Spinal cord (tissue), 10 donors: Measurements from ENCODE around the gene TRAM2. TPM values are rescaled to one million over a fixed set of nuclear protein-coding genes. Genes with fewer than 3 reads are reported as not detected.

ENCODE experiments used
- DNase-seq, 6 donors: peaks; one replicate each; pipeline versions ENCODE4 v3.0.0 to v3.0.0-alpha.2; 2013 to 2015; ENCODE audit warnings: low spot score in 6 of 6, low read depth in 4 of 6
- H3K27ac ChIP-seq: one replicate; pipeline ENCODE4 v1.5.1; 2013; ENCODE audit warnings: low read depth, low read length, control low read depth
- H3K27me3 ChIP-seq: one replicate; pipeline ENCODE4 v1.6.1; 2013; ENCODE audit warnings: low read length; ENCODE audit not compliant: control insufficient read depth, insufficient read depth
- H3K36me3 ChIP-seq: one replicate; pipeline ENCODE4 v1.6.1; 2013; ENCODE audit warnings: low read length; ENCODE audit not compliant: control insufficient read depth, insufficient read depth
- H3K4me1 ChIP-seq: one replicate; pipeline ENCODE4 v1.6.1; 2013; ENCODE audit warnings: low read length; ENCODE audit not compliant: control insufficient read depth, insufficient read depth
- H3K4me3 ChIP-seq: one replicate; pipeline ENCODE4 v1.5.1; 2013; ENCODE audit warnings: low read depth, low read length, control low read depth
- H3K9me3 ChIP-seq: one replicate; pipeline ENCODE4 v1.6.1; 2013; ENCODE audit warnings: low read length; ENCODE audit not compliant: control insufficient read depth, insufficient read depth
- WGBS: methylation state at CpG from one replicate; pipeline ENCODE4 v1.1.5; 2013; ENCODE audit warnings: missing lambda C conversion rate; ENCODE audit not compliant: insufficient coverage; 5-methylcytosine and 5-hydroxymethylcytosine counted together
- polyA plus RNA-seq, 2 donors: library from polyadenylated mRNA; unstranded; fragments of 120-200 nt; gene quantifications; one replicate each; pipeline ENCODE4 v1.2.1, GENCODE V29; 2013; ENCODE audit not compliant: insufficient read length in 2 of 2
- total RNA-seq, 2 donors: library from RNA; depleted of rRNA in 1 of 2; stranded (reverse); fragments of 120-200 nt in 1 of 2; fragments of >200 nt in 1 of 2; gene quantifications; one replicate each; pipeline versions ENCODE4 v1.2.3 to v1.2.4, GENCODE V29; 2013 to 2014
- donor health status: healthy.

Gene TRAM2
- total and polyA plus RNA-seq, 4 donors = 8.6 to 25.4 (median 10.1) TPM

GRCh38 chr6:52549428-52549827 is 27.4 kb downstream of the TRAM2 start:
- H3K27ac ChIP-seq = no peak overlapping the region
- no peaks in the 10 kb centered on the region for H3K36me3 ChIP-seq
- H3K4me3 ChIP-seq = no peak overlapping the region
- H3K4me1 ChIP-seq = peaks cover 30% of the 10 kb centered on the region
- peak in 1 of 6 donors; percentile 40 for DNase-seq
- peaks cover 2% of the 10 kb centered on the region for H3K27me3 ChIP-seq
- H3K9me3 ChIP-seq = no peaks in the 10 kb centered on the region
- 75% methylated on average over 2 of the region's 4 CpGs for WGBS

- Histone ChIP-seq H3K36me3 (no peaks in the 10 kb centered on the region), H3K27ac (no peak overlapping the region), H3K27me3 (peaks cover 2% of the 10 kb centered on the region), H3K9me3 (no peaks in the 10 kb centered on the region), H3K4me3 (no peak overlapping the region), H3K4me1 (peaks cover 30% of the 10 kb centered on the region)
- 95% methylated on average over 4 of the region's 5 CpGs for WGBS
- DNase-seq = no peak
Observed at GRCh38 chr6:52548999-52549398, 27.9 kb downstream of the TRAM2 start.

DNA sequence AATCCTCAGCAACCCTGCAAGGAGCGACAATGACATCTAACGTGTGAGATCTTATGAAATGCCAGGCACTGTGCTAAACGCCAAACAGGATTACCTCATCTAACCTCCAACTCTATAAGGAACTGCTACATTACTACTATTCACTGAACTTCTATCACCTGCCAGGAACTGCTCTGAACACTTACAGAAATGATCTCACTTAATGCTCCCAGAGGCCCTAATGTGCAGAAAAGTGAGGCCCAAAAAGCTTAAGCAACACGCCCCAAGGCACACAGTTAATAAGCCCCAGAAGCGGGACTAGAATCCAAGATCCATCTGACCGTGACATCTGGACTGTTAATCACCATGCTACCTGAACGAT is 28.5 kb downstream of the TRAM2 start:
- Histone ChIP-seq H3K4me1 (peaks cover 30% of the 10 kb centered on the region), H3K4me3 (no peak overlapping the region), H3K36me3 (no peaks in the 10 kb centered on the region), H3K27ac (no peak overlapping the region), H3K27me3 (peaks cover 1% of the 10 kb centered on the region), H3K9me3 (no peaks in the 10 kb centered on the region)
- WGBS = 92% methylated on average over 7 of the region's 7 CpGs
- peak in 1 of 6 donors; percentile 28 for DNase-seq

- 59% methylated on average over 9 of the region's 9 CpGs for WGBS
- H3K4me1 ChIP-seq = peaks cover 30% of the 10 kb centered on the region
- H3K27me3 ChIP-seq = no peaks in the 10 kb centered on the region
- H3K9me3 ChIP-seq = no peaks in the 10 kb centered on the region
- no peak overlapping the region for H3K27ac ChIP-seq
- peak in 1 of 6 donors; percentile 53 for DNase-seq
- no peak overlapping the region for H3K4me3 ChIP-seq
- no peaks in the 10 kb centered on the region for H3K36me3 ChIP-seq
Observed at GRCh38 chr6:52547647-52548352, 29.1 kb downstream of the TRAM2 start.

DNA sequence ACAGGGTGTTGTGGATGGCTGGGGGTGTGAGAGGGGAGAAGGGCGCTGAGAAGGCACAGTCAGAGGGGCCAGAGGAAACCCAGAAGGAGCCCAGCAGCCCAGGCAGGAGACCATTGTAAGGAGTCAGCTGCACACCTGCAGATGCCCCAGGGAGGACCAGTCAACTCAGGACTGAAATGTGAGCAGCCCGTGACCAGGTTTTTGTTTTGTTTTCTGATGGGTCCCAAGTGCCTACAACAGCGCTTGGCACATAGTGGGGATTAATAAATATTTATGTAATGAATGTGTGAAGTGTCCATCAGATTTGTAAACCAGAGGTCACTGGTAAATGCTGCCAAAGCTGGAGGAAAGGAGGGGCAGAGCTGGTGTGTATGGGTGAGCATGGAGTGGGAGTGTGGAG is 30.2 kb downstream of the TRAM2 start:
- Histone ChIP-seq H3K4me3 (no peak overlapping the region), H3K36me3 (no peaks in the 10 kb centered on the region), H3K9me3 (no peaks in the 10 kb centered on the region), H3K27ac (no peak overlapping the region), H3K27me3 (no peaks in the 10 kb centered on the region), H3K4me1 (peaks cover 21% of the 10 kb centered on the region)
- WGBS = 94% methylated on average over 3 of the region's 3 CpGs
- DNase-seq = no peak

DNA sequence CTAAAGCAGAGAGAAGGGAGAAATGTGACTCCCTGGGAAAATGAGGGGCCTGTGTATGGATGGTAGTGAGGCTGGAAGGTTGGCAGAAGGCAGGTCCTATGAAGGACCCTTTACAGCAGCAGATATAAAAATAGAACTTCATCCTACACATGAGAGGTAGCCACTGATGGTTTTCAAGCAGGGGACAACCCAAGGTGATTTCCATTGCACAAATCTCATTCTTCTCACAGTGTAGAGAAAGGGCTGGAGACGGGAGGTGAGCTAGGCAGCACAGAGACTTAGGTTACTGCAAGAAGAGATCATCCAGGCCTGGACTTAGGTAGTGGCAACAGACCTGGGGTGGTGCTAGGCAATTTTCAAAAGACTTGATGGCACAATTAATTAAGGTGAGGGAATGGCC is 30.7 kb downstream of the TRAM2 start:
- peaks cover 17% of the 10 kb centered on the region for H3K4me1 ChIP-seq

DNA sequence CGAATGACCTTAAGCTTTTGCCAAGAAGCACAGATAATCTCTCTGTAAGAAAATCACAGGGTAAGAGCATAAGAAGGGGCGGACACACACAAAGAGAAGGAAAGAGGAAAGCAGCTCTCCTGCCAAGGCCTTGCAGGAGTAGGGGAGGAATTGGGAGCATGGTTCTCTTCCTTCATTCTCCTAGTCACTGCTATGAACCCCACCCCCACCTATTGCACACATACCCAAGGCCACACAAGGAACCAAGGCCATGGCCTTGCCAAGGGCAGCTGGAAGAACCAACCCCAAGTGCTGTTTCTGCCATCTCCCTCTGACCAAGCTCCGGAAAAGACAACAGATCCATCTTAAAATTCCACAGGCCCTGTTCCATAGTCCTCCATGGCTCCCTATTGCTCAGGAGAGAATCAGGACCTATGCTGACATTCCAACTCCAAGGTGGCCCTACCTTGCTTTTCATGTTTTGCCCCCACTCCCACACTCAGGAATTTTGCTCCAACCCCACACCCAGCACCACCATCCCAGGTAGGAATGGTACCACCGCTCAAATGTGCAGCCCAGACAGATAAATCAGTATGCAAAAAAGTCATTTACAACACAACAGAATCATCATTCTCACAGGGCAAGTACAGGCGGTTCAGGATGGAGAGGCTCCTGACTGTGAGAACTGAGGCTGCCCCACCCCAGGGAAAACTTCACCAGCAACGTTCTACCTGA is 31.3 kb downstream of the TRAM2 start:
- WGBS = 83% methylated on average over 4 of the region's 6 CpGs
- H3K4me3 ChIP-seq = no peak overlapping the region
- H3K9me3 ChIP-seq = no peaks in the 10 kb centered on the region
- no peaks in the 10 kb centered on the region for H3K27me3 ChIP-seq
- no peak for DNase-seq
- peaks cover 17% of the 10 kb centered on the region for H3K4me1 ChIP-seq
- H3K27ac ChIP-seq = no peak overlapping the region
- H3K36me3 ChIP-seq = no peaks in the 10 kb centered on the region

More for the DNA sequence above, 30.7 kb downstream of the TRAM2 start:
- WGBS = 100% methylated on average over 1 of the region's 1 CpG
- Histone ChIP-seq H3K36me3 (no peaks in the 10 kb centered on the region), H3K9me3 (no peaks in the 10 kb centered on the region), H3K4me3 (no peak overlapping the region), H3K27ac (no peak overlapping the region), H3K27me3 (no peaks in the 10 kb centered on the region)
- no peak for DNase-seq

DNA sequence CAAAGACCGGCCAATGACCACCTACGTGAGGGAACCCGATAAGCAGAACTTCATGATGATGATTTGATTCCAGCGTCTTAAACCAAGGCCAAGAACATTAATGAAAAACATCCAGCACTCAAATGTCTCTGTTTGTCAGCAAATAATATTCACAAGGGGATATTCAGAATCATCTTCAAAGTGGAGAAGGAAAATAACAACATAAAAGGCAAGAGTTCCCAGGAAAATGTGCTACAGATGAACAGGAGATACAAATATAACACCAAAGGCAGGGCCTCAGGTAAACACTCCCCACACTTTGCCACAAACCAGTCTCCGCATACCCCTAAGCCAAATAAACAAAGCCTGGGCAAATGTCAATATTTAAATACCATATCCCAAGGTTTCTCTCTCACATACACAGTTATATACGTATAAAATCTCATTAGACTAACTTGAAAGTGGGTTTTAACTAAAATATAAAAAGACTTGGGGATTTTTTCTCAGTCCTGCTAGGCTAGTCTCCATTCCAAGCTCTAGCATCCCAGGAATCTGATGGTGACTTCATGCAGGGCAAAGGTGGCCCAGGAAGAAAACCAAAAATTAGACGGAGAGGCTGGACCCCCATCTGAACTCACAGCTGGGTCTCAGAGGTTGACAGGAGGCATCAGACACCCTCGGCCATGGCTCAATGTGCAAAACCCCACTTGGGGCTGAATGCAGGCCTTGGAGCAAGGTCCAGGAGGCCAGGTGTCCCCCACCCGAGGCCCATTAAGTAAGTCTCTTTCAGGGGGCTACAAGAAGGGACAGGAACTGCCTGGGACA is 32.1 kb downstream of the TRAM2 start:
- 86% methylated on average over 7 of the region's 9 CpGs for WGBS
- Histone ChIP-seq H3K4me3 (no peak overlapping the region), H3K4me1 (peaks cover 17% of the 10 kb centered on the region), H3K36me3 (no peaks in the 10 kb centered on the region), H3K27ac (no peak overlapping the region), H3K27me3 (no peaks in the 10 kb centered on the region), H3K9me3 (no peaks in the 10 kb centered on the region)
- DNase-seq = no peak

DNA sequence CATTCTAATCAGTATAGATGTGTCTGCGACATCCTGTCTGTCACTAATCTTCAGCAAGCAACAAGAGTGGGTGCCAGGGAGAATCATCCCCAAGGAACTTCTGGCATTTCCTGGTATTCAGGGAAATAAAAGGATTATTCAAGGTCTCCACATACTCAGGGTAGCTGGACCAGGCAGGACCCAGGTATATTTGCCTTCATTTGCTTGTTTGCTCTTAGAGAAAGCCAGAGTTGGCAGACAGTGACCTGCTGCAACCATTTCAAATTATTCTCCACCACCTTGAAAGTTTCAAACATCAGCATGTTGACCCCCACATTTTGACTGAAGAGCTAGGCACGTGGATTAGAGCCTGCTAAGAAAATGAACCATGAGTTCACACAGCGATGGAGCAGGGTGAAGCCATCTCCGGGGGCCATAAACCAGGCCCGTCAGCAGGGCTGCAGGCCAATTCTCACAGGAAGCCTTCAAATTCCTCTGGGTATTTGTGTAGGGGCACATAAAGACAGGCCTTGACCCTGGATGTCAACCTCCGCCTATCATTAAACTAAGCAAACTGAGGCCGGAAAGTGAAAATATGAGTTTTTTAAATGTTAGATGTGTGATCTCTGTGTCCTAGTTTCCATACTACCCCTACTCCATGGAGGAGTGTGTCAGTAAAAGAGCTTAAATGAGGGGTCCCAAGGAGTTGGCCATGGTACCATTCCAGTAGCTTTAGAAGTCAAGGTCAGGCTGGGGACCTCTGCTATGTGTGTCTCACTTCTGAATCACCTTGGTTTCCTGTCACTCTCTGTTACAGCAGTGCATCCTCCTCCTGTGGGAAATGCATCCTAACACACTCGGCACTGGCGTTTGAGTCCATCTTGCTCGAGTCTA is 32.9 kb downstream of the TRAM2 start:
- no peaks in the 10 kb centered on the region for H3K27me3 ChIP-seq
- no peak for DNase-seq
- H3K9me3 ChIP-seq = no peaks in the 10 kb centered on the region
- no peaks in the 10 kb centered on the region for H3K36me3 ChIP-seq
- no peak overlapping the region for H3K27ac ChIP-seq
- 87% methylated on average over 6 of the region's 10 CpGs for WGBS
- H3K4me3 ChIP-seq = no peak overlapping the region
- peaks cover 17% of the 10 kb centered on the region for H3K4me1 ChIP-seq
